GM19023 (cell line): ENCODE measurements around the gene CMAS.
"Not testable (repeated sequence)": the region's sequence is repeated elsewhere in the genome, so short reads cannot be mapped to it uniquely, and the experiment has no call there.

Source experiments
- ATAC-seq: cut with Tn5 transposase; IDR thresholded peaks from one replicate; pipeline ENCODE4 v1.9.1; 2021; ENCODE audit warnings: mild to moderate bottlenecking, moderate library complexity; ENCODE audit not compliant: unreplicated experiment

Gene CMAS

DNA sequence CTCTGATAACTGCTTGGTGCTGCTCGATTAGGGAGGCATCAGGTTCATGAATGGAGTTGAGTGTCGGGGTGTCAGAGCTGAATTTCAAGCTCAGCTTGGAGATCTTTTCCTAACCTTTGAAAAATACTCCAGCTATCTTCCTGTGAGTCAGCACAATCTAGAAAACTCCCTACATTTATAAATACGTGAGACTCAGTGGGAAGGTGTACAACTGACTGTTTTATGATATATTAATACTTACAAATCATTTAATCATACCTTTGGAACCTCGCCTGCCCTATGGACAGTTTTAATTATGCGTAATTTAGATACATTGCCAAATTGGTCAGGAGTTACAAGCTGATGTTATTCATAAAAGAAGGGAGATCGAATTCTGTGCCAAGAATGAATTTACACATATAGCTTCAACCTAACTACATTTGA, 961 bp downstream of the CMAS start:
- no peak for ATAC-seq

DNA sequence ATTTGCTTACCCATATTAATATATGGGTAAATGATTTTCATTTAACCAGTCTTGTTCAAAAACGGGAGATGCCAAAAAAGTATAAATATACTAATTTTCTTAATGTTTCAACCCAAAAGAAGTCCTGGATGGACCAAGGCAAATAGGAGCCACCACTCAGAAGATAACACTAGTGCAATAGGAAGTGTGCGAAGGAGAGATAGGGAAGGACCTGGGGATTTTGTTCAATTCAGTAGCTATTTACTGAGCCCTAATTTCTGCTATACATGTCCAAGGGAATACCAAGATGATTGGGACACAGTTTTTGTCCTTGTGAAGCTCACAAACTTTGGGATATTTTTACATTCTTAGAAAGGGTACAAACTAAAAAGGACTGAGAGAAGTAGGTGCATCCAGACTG, 1.5 kb downstream of the CMAS start:
- no peak for ATAC-seq

DNA sequence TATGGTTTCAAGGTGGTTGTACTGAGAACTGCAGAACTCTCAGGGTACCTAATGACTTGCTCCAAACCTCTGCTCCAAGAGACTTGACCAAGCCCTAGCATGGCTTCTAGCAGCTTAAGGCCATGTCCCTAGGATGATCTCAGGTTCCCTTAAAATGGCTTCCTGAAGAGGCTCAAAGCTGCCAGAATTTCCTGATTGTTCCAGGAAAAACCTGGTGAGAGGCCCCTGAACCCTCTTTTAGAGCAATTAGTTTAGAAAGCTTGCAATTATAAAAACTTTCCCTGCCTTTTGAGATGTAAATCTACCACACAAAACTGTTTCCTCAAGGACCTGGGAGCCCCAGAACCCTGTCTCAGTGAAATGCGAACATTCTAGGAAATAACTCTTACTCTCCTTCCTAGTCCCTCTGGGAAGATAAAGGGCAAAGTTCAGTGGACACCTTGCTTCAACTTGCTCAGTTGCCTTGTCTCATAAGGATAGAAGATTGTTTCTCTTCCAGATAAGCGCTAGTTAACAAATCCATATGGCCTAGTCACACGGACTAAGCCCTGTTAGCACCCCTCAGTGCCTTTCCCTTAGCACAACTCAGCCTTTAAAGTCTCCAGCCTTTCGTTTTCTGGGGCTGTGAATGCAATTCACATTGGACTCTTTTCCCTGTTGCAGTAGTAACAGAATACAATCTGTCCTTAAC, 2.5 kb downstream of the CMAS start:
- no peak for ATAC-seq

DNA sequence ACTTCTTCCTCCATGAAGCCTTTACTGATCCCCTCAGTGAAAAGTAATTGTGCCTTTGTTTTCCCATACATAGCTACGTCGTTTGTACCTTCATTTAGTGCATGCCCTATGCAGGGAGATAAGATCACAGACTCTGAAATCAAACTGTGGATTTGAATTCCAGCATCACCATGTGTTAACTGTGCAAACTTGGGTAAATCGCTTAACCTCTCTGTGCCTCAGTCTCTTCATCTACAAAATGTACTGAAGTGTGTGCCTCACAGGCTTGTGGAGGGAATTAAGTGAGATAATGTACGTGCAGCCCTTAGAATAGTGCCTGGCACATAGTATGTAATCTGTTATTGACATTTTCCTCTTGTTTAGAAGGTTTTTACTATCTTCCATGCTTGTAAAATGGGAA, 4.1 kb downstream of the CMAS start:
- no peak for ATAC-seq

DNA sequence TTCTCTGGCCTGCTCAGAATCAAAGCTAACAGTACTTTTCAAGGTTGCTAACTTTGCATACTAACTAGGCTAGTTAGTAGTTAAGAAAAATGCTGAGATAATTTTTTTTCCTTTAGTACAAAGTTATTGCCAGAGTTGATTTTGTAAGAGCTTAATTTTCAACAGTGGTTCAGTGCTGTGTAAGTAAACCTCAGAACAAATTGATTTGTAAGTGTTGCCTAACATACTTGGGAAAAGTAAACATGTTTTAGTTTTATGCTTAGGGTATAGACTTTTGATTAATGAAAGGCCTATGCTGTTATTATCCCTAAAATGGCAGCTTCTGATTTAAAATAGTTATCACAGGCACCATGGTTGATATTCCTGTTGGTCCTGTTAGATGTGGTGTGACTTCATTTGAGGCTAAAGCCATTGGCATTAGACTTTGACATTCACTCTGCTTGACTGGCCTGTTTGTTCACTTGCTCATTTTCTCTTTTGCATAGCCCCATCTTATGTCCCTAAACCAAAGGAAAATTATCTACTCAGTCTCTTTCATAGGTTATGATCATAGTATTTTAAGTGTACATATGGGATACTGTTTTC, 5.2 kb downstream of the CMAS start:
- ATAC-seq = no peak

DNA sequence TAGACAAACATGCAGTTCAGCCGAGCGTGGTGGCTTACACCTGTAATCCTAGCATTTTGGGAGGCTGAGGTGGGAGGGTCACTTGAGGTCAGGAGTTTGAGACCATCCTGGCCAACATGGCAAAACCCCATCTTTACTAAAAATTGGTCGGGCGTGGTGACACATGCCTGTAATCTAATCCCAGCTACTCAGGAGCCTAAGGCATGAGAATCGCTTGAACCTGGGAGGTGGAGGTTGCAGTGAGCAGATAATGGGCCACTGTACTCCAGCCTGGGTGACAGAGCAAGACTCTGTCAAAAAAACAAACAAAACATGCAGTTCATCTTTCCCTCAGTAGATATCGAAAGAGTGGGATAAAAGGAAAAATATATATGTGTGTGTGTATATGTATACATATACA, 7.0 kb downstream of the CMAS start:
- not testable (repeated sequence) for ATAC-seq

DNA sequence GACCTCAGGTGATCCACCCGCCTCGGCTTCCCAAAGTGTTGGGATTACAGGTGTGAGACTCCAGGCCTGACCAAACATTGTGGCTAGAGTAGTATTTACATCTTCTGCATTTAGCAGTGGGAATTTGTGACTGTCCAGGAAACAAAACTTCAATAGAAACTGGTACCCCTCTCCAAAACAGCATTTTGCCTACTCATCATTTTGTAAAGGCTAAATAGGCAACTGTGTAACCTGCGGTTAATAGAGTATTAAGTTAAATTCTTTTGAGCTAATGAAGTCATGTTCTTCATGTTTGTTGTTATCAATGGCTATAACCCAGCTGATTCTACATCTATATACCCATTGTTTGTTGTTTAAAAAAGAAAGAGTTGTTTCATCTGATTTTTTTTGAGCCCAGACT, 8.1 kb downstream of the CMAS start:
- ATAC-seq = no peak

DNA sequence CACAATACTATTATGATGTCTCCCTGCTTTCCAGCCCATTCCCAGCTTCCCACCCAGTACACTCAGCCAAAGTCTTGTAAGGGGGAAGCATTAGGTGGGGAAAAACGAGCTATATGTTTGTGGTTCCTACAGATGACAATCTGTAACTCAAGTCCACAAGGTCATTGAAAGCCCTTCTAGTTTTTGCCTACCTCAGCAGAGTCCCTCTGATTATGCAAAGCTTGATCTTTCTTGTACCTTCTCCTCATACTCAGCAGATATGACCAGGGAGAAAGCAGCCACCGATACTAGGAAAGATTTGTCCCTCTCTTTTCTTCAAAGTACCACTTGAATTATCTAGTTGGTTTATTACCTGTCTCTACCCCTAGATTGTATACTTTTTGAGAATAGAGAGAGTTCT, 10.6 kb downstream of the CMAS start:
- ATAC-seq = no peak

DNA sequence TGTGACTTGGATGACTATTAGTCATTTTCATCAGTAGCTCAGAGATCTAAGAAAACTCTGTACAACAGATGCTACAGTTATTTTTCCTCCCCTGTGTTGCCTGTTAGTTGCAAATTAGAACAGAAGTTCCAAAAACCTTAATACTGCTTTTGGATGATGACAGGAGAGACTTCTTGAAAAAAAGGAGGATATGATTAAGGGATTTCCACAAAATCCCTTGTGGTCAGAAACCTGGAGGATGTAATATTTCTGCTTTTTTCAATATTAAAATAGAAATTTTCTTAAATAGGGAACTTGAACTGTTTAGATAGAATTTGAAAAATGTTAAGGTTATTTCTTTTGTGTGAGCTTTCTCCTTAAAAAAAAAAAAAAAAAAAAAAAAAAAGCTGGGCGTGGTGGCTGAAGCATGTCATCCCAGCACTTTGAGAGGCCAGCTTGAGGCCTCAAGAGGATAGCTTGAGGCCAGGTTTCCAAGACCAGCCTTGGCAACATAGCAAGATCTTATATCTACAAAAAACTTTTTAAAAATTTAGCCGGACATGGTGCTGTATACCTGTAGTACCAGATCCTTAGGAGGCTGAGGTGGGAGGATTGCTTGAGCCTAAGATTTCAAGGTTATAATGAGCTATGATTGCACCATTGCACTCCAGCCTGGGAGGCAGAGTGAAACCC, 14.1 kb downstream of the CMAS start:
- ATAC-seq = no peak

DNA sequence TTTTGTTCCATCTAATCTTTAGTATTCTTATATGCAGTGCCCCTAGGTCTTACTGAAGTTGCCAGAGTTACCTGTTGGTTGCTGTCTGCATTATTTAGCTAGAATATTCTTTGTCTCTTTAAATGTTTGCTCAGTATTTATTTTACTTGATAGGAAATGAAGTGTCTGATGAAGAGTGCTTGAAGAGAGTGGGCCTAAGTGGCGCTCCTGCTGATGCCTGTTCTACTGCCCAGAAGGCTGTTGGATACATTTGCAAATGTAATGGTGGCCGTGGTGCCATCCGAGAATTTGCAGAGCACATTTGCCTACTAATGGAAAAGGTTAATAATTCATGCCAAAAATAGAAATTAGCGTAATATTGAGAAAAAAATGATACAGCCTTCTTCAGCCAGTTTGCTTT, 18.9 kb downstream of the CMAS start:
- no peak for ATAC-seq

DNA sequence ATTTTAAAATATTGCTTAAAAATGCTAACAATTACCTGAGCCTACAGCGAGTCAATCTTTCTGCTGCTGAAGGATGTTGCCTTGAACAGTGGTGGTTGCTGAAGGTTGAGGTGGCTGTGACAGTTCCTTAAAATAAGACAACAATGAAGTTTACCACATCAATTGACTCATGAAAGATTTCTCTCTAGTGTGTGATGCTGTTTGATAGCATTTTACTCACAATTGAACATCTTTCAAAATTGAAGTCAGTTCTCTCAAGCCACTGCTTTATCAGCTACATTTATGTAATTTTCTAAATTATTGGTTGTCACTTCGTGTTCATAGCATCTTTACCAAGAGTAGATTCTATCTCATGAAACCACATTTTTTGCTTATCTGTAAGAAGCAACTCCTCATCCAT, 20.3 kb downstream of the CMAS start:
- no peak for ATAC-seq

DNA sequence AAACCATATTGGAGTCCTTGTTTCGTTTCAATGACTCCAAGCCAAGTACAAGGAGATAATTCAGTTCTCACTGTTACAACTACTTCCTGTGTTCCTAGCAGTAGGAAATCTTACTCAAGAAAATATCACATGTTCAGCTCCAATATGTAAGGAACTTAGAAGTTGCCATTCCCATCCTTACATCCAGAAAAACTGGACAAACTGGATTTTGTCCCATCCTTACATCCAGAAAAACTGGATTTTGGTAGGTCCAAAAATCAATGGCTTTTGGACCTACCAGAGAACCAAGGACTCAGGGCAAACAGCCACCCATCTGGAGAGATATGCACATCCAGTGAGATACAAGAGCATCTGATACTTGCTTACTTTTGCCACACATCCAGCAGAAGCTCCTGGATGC, 23.8 kb downstream of the CMAS start:
- ATAC-seq = no peak

DNA sequence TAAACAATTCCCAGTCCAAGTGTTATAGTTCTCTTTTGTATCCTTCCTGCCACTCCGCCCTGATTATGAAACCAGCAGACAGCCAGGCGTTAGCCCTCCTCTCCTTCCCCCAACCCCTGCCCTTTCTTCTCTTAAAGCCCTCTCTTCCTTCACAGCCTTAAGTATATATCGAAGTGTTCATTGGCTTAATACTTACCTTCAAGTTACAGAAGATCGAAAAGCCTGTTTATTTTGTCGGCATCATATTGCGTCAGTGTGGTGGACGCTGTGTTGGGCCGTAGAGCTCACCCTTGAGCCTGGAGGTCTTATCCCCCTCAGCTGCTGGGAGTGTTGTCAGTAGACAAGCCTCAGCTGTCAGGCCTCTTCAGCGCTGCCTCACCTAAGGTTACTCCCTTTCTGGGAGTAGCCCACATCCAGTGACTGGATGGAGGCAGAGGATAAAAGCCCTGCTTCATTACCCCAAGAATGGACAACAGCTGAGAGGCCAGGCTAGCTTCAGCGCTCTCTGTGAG, 36.2 kb downstream of the CMAS start:
- no peak for ATAC-seq

DNA sequence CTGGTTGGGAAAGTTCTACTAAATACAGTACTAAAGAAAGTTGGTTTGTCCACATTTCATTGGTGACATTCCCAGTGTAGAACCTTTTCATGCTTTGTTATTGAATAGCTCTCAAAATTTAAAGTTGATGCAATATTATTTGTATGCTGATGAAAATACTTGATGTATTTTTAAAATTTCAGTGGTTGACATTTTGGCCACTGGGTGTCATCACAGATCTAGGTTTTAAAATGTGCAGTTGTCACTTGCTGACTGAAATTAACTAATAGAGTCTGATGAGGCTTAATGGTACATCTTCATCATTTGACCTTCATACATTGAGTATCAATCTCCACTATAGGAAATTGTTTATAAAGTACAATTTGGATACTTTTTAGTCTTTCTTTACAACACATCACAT, 37.1 kb downstream of the CMAS start:
- no peak for ATAC-seq

DNA sequence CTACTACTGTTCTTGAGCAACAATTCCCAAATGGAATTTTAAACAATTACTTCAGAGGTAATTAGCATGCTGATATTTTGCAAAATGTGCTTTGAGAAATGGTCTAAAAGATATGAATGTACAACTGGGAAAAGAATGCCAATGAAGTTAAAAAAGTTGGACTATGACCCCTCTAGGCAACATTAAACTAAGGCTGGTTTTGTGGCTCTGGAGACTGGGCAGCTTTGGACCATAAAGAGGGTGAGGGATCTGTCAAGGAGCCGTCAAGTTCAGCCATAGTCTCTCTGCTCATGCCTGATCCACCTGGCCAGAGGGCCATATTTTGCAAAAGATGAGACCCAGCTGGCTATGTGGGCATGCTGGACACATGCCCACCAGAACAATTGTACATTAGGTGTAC, 38.8 kb downstream of the CMAS start:
- ATAC-seq = no peak

DNA sequence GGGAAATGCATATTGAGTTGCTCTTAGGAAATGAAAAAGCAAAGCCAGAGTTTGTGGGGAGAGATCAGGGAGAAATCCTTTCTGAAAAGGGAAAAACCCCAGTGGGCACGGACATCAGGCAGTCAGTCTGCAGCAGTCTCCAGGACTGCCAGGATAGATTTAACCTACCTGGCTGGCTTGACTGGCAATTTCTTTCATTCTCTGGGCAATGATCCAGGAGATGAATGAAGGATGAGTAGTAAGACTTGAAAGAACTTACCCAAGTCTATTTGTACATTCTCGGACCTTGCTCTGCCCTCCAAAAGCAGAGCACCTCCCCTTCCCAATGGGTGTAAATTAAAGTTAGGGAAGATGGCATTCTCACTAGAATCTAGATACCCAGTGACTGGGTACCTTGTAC, 42.9 kb downstream of the CMAS start:
- ATAC-seq = no peak

DNA sequence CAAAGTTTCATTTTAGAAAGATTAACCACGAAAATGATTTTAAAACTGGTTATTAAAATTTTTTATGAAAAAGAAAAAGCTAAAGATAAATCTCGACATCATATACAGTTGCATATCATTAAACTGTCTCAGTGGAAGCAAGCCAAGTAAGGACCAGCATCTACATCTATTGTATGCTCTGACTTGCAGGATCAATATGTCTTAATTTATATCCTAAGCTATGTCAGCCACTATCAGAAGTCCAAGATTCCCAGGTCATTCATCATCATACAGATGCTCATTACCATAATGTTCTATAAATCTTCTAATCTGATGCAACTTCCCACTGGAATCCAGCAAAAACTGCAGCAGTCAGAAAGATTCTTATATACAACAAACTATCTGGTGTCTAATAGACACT, 43.5 kb downstream of the CMAS start:
- no peak for ATAC-seq

DNA sequence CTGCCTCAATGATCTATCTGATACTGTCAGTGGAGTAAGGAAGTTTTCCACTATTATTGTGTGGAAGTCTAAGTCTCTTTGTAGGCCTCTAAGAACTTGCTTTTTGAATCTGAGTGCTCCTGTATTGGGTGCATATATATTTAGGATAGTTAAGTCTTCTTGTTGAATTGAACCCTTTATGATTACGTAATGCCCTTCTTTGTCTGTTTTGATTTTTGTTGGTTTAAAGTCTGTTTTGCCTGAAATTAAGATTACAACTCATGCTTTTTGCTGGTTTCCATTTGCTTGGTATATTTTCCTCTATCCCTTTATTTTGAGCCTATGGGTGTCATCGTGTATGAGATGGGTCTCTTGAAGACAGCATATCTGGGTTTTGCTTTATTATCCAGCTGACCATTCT, 53.0 kb downstream of the CMAS start:
- not testable (repeated sequence) for ATAC-seq

DNA sequence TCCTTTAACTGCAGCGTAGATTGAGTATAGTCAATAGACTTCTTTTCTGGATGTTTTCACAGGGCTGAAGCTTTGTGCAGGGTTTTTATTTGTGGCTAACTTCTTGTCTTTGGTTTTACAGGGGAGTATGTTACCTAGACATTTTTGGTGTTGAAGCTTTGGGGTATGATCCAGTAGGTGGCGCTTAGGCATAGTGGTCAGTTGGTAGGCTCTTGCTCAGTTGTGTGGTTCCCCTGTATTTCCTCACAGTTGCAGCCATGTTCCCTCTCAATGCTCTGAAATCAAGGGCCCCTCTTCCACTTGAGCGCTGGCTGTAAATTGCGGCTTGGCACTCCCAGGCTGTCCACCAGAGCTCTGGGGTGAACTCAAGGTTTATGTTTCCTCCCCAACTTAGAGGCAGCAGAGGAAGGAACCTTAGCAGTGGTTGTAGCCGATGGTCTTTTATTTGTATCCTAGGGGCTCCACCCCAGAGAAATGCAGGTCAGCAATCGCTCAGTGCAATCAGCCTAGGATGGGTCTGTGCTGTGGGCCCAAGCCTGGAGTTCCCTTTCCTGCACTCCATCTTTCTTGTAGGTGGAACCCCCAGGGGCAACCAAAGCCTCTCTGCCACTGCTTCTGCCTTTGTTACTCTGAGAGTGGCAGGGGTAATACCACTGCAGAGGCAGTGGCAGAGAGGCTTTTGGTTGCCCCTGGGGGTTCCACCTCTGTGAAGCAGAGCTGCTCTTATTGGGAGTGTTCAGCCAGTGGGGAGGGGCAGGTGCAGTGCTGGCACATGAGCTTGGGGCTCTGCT, 55.1 kb downstream of the CMAS start:
- peak; percentile 77 for ATAC-seq

DNA sequence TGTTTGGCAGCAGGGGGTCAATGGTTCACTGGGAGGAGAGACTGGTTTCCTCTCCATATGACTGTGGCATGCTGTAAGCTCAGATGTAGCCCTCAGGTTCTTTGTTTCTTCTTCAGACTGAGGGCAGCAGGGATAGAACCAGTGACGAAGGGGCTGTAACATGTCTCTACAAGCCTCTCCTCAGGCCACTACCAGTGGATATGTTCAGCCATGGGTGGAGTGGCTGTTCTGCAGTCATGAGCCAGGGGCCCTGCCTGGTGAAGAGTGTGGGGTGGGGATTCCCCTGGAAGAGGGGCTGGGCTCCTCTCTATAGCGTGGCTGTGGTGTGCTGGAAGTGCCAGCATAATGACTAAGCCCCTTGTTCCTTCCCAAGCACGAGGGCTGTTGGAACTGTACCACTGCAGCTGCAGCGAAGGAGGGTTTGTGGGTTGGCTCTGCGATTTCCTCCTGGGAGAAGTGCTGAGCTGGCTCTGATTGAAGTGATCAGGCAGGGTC, 55.8 kb downstream of the CMAS start:
- ATAC-seq = no peak

DNA sequence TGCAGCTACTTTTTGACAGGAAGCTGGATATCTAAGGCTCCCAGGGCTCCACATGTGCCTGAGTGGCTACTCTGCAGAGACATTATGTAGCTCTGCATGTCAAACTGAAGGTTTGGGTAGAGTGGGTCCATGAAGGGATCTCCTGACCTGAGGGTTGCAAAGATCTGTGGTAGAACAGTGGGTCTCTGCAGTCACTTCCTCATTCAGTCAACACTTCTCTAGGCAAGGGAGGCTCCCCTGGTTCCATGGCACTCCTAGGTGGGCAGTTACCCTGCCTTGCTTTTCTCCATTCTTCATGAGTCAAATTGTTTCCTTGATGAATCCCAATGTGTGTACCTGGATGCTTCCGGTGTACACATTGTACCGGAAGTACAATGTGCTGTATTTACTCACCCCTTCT, 57.4 kb downstream of the CMAS start:
- no peak for ATAC-seq
